ENCODE results near the gene B3GALT5. TPM values are rescaled to one million over a fixed set of nuclear protein-coding genes. Genes with fewer than 3 reads are reported as not detected.

B3GALT5 gene
- total and polyA plus RNA-seq, 2 donors (not counting 1 experiment from before 2014, with no cell fraction given): not detected

DNA sequence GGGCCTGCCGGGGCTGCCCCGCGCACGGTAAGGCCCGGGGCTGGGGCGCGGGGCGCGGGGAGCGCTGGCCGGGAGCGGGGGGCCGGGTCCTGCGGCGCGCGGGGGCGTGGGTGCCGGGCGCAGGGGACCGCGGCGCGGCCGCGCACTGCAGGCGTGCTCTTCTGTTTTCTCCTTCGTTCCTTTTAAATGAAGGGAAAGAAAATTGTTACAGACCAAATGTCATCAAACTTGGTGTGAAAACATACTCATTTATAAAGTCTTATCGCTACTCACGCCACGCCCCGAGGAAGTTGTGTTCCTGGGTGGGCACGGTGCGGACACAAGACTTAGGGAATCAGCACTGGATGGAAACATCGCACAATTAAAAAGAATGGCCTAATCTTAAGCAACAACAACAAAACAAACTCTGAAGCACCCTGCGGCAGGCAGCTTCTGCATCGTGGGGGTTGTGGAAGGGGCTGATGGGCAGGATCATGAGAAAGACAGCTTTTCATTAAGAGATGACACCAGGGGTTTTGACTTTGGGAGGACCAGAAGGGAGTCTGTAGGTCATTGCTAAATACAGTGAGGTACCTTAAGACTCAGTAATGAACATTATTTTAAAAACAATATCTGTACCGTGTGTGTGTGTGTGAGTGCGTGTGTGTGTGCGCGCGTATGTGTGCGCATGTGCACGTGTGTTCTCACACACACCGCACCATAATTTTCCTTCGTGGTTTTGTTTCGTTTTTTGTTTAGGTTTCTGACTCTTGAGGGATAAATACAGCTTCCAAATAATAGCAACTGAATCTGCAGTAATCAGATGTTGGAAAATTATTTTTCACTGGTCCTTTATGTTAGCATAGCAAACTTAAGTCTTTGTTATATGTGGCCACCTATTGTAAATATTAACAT, 548 bp downstream of the B3GALT5 start:
- Histone ChIP-seq H3K36me3 (replicated peaks in 1 of 2; ENCODE audit: control extremely low read depth in 1 of 2, control insufficient read depth in 1 of 2, extremely low read depth in 1 of 2, insufficient read depth in 2 of 2, low read length in 1 of 2) (no peaks in the 10 kb centered on the region), H2AFZ (ENCODE audit: insufficient read depth, low read depth, low read length, poor library complexity, severe bottlenecking) (no peak overlapping the region), H3K9me3 (ENCODE audit: control extremely low read depth in 1 of 3, control insufficient read depth in 2 of 3, insufficient read depth in 1 of 3, low read length in 2 of 3) (peaks cover 0 to 17% (median under 1%) of the 10 kb centered on the region in 3 donors), H3K9ac (ENCODE audit: low read length) (no peak overlapping the region), H3K27ac (ENCODE audit: low read length in 2 of 2) (no peak overlapping the region), H4K20me1 (ENCODE audit: control insufficient read depth, insufficient read depth, low read length, poor library complexity, severe bottlenecking) (no peaks in the 10 kb centered on the region), H3K27me3 (replicated peaks in 1 of 4; ENCODE audit: control extremely low read depth in 1 of 4, control insufficient read depth in 3 of 4, insufficient read depth in 4 of 4, low read length in 3 of 4) (peaks cover 0 to 23% (median 4%) of the 10 kb centered on the region in 4 experiments), H3K4me1 (ENCODE audit: control insufficient read depth in 2 of 2, insufficient read depth in 2 of 2, low read length in 2 of 2) (no peaks in the 10 kb centered on the region), H3K79me2 (ENCODE audit: control insufficient read depth, insufficient read depth, low read length) (no peaks in the 10 kb centered on the region), H3K4me3 (ENCODE audit: control extremely low read depth in 1 of 5, extremely low read depth in 1 of 5, insufficient read depth in 1 of 5, low read depth in 2 of 5, low read length in 4 of 5) (no peak overlapping the region), H3K4me2 (replicated peaks; ENCODE audit: low read depth, low read length, poor library complexity, severe bottlenecking) (no peak overlapping the region)
- TF ChIP-seq, protein P1, sequence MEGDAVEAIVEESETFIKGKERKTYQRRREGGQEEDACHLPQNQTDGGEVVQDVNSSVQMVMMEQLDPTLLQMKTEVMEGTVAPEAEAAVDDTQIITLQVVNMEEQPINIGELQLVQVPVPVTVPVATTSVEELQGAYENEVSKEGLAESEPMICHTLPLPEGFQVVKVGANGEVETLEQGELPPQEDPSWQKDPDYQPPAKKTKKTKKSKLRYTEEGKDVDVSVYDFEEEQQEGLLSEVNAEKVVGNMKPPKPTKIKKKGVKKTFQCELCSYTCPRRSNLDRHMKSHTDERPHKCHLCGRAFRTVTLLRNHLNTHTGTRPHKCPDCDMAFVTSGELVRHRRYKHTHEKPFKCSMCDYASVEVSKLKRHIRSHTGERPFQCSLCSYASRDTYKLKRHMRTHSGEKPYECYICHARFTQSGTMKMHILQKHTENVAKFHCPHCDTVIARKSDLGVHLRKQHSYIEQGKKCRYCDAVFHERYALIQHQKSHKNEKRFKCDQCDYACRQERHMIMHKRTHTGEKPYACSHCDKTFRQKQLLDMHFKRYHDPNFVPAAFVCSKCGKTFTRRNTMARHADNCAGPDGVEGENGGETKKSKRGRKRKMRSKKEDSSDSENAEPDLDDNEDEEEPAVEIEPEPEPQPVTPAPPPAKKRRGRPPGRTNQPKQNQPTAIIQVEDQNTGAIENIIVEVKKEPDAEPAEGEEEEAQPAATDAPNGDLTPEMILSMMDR (IDR thresholded peaks at IDR 0.05): no peak
- no peak for TF ChIP-seq EZH2 (IDR thresholded peaks at IDR 0.05; ENCODE audit: borderline replicate concordance, insufficient read depth, low read depth, low read length, poor library complexity, severe bottlenecking)
- Mint-ChIP-seq H3K9me3 (ENCODE audit: insufficient read depth) (no peaks in the 10 kb centered on the region), H3K27me3 (peaks cover 43% of the 10 kb centered on the region), H3K27ac (no peak overlapping the region), H3K4me3 (no peak overlapping the region), H3K4me1 (peaks cover 7% of the 10 kb centered on the region)
- POLR2A ChIA-PET: no interaction called here
- 4% methylated on average over 19 of the region's 47 CpGs for WGBS (ENCODE audit: insufficient coverage)
- no peak for DNase-seq
- intact Hi-C loops (cut with micrococcal nuclease): no loop called here
- no peak for ATAC-seq (ENCODE audit: low read depth)
- CTCF ChIA-PET: no interaction called here

DNA sequence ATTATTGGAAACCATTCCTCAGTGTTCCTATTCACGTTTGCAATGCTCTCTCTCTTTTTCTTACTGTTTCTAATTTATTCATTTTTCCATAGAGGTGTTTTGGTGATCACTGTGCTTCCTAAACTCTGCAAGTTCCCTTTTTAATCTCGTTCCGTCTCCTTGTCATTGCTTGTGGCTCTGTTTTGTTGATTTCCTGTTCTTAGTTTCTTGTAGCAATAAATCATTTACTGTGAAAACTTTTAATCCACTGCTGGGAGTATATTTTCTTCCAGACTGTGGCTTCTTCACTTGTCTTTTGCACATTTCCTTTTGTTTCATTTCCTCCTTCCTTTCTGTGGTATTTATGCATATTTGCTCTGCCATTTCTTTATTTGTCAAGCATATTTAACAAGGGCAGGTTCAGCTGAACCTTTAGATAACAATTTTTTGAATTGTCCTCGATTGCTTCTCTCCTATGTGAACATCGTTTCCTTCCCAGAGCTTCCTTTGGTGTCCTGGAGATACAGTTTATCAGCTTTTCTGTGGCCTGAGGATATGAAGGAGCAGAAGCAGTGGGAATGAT, 3.6 kb downstream of the B3GALT5 start:
- Histone ChIP-seq H4K20me1 (ENCODE audit: control insufficient read depth, insufficient read depth, low read length, poor library complexity, severe bottlenecking) (no peaks in the 10 kb centered on the region), H3K4me1 (ENCODE audit: control insufficient read depth in 2 of 2, insufficient read depth in 2 of 2, low read length in 2 of 2) (no peaks in the 10 kb centered on the region), H2AFZ (ENCODE audit: insufficient read depth, low read depth, low read length, poor library complexity, severe bottlenecking) (no peak overlapping the region), H3K27ac (ENCODE audit: low read length in 2 of 2) (no peak overlapping the region), H3K9ac (ENCODE audit: low read length) (no peak overlapping the region), H3K27me3 (replicated peaks in 1 of 4; ENCODE audit: control extremely low read depth in 1 of 4, control insufficient read depth in 3 of 4, insufficient read depth in 4 of 4, low read length in 3 of 4) (peaks cover 0 to 23% (median 4%) of the 10 kb centered on the region in 4 experiments), H3K4me2 (replicated peaks; ENCODE audit: low read depth, low read length, poor library complexity, severe bottlenecking) (no peak overlapping the region), H3K36me3 (replicated peaks in 1 of 2; ENCODE audit: control extremely low read depth in 1 of 2, control insufficient read depth in 1 of 2, extremely low read depth in 1 of 2, insufficient read depth in 2 of 2, low read length in 1 of 2) (no peaks in the 10 kb centered on the region), H3K79me2 (ENCODE audit: control insufficient read depth, insufficient read depth, low read length) (no peaks in the 10 kb centered on the region), H3K4me3 (ENCODE audit: control extremely low read depth in 1 of 5, extremely low read depth in 1 of 5, insufficient read depth in 1 of 5, low read depth in 2 of 5, low read length in 4 of 5) (no peak overlapping the region), H3K9me3 (ENCODE audit: control extremely low read depth in 1 of 3, control insufficient read depth in 2 of 3, insufficient read depth in 1 of 3, low read length in 2 of 3) (peaks cover 0 to 14% (median 2%) of the 10 kb centered on the region in 3 donors)
- H3K27ac Mint-ChIP-seq: no peak overlapping the region
- POLR2A ChIA-PET: no interaction called here
- no peak for TF ChIP-seq EZH2 (IDR thresholded peaks at IDR 0.05; ENCODE audit: borderline replicate concordance, insufficient read depth, low read depth, low read length, poor library complexity, severe bottlenecking)
- TF ChIP-seq, protein P1 (IDR thresholded peaks at IDR 0.05): no peak
- no peak for ATAC-seq (ENCODE audit: low read depth)
- peaks cover 2% of the 10 kb centered on the region for H3K9me3 Mint-ChIP-seq (ENCODE audit: insufficient read depth)
- no CpG with 5 or more reads among the region's 5 CpGs for WGBS (ENCODE audit: insufficient coverage)
- peaks cover 7% of the 10 kb centered on the region for H3K4me1 Mint-ChIP-seq
- intact Hi-C loops (cut with micrococcal nuclease): no loop called here
- H3K4me3 Mint-ChIP-seq: no peak overlapping the region
- H3K27me3 Mint-ChIP-seq: peaks cover 36% of the 10 kb centered on the region
- no peak for DNase-seq
- CTCF ChIA-PET: interaction anchor here (1.2 kb wide), 1 partner anchor 10 kb away, joined by 3 read pairs; no protein-coding TSS in a partner anchor

Measured in B cell (primary cell).